DOHH2 (cell line): Measurements from ENCODE around the gene CGNL1.

Experiments
- CTCF ChIP-seq: fragments of 200-600 bp; sonication (generic); IDR thresholded peaks from one replicate; pipeline ENCODE4 v1.5.1; 2014; ENCODE audit warnings: antibody characterized with exemption, mild to moderate bottlenecking, low read depth, low read length; ENCODE audit not compliant: poor library complexity, severe bottlenecking
- EZH2phosphoT487 ChIP-seq: fragments of 200-600 bp; sonication (generic); IDR thresholded peaks from 2 replicates; pipeline ENCODE4 v1.6.1; 2017; ENCODE audit warnings: borderline replicate concordance, mild to moderate bottlenecking, antibody characterized with exemption, low read length, moderate library complexity, mixed read lengths

DNA sequence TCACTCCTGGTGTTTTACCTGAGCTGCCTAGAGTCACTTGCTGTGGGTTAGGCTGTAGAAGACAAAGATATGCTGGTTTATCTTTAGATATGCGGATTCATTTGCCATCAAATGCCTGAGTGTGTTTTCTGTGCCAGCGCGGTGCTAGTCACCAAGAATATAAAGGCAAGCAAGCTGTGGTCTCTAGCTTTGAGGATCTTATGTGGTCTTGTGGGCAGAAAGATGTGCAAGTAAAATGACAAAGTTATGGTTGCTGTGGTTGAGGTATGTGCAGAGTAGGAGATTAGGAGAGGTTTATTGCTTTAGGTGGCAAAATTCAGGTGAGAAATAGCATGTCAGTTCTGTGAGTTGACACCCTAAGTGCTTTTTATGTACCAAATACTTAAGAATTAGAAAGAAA, 94.2 kb downstream of the CGNL1 start:
- no peak for TF ChIP-seq CTCF
- no peak for TF ChIP-seq EZH2phosphoT487
